HG03095 (cell line): ENCODE measurements around the gene LINC01488.

Experiments used
- ATAC-seq: cut with Tn5 transposase; IDR thresholded peaks from one replicate; pipeline ENCODE4 v1.9.1; 2021; ENCODE audit warnings: moderate library complexity; ENCODE audit not compliant: unreplicated experiment

Gene LINC01488

DNA sequence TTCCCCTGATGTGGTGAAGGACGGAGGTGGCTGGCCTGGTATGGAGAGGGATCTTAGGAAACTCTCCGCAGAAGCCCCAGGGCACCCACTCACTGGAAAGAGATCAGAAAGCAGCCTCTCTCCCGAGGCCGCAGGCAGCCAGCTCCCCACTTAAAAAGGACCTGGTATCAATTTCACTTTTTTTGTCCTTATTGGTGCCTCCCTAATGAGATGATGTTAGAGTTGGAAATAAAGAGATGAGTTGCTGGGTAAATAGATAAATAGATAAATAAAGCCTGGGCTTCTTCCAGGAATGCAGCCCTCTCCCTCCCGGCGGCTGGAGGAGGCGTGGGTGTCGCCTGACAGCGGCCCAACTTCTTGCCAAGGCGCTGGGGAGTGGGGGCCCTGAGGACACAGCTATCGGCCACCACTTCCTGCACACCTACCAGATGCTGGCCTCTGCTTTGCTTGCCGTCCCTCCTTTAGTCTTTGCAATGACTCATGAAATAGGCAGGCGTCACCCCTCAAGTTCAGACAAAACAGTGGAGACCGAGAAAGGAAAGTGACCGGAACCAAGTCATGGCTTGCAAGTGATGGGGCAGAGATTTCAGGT lies 42.9 kb downstream of the LINC01488 start:
- ATAC-seq, result no peak

GRCh38 chr11:69524991-69525411 lies 43.5 kb downstream of the LINC01488 start:
- no peak for ATAC-seq

DNA sequence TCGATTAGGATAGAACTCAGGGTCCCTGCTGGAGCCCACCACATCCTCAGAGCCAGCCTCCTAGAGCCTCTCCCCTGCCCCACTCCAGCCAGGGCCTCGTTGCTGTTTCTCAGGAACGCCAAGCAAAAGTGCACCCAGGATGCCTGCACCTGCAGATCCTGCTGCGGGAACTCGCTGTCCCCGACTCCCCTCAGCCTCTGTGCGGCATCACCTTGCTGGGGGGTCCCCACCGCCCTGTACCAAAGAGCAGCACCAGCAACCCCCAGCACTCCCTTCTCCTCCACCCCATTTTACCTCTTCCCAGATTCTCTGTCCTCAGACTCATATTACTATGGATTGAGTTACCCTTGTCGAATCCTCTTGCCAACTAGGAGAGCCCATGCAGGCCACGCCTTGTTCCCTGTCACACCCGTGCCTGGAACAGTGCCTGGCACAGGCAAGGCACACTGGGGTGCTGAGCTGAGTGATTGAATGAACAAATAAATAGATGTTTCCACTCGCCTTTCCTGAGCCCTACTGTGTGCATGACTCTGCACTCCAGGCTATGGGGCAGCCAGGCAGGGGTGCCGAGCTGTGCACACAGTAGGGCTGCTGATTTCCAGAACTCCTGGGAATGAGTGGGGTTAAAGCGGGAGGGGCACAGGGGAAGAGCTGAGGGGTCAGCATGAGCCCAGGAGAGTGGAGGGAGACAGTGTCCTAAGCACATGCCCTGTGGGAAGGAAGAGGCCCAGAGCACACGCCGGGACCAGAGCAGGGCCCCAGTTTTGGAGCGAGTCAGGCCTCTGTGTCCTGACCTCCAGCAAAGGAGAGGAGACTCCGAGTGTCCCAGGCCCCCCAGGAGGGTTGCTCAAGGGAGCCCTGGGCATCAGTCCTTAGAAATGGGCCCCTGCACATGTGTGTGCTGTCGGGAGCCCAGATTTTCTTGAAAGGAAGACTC lies 44.3 kb downstream of the LINC01488 start:
- ATAC-seq, result no peak

DNA sequence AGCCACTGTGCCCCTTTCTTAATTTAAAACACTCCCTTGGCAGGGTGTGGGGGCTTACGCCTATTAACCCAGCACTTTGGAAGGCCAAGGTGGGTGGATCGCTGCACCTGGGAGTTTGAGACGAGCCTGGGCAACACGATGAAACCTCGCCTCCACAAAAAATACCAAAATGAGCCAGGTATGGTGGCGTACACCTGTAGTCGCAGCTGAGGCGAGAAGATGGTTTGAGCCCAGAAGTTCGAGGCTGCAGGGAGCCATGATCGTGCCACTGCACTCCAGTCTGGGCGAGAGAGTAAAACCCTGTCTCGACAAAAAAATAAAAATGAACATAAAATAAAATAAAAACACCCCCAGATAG lies 45.0 kb downstream of the LINC01488 start:
- ATAC-seq, result no peak

- ATAC-seq, result no peak
Observed at GRCh38 chr11:69529001-69529400, 47.5 kb downstream of the LINC01488 start.

- no peak for ATAC-seq
Observed at GRCh38 chr11:69530278-69531070, 49.0 kb downstream of the LINC01488 start.

DNA sequence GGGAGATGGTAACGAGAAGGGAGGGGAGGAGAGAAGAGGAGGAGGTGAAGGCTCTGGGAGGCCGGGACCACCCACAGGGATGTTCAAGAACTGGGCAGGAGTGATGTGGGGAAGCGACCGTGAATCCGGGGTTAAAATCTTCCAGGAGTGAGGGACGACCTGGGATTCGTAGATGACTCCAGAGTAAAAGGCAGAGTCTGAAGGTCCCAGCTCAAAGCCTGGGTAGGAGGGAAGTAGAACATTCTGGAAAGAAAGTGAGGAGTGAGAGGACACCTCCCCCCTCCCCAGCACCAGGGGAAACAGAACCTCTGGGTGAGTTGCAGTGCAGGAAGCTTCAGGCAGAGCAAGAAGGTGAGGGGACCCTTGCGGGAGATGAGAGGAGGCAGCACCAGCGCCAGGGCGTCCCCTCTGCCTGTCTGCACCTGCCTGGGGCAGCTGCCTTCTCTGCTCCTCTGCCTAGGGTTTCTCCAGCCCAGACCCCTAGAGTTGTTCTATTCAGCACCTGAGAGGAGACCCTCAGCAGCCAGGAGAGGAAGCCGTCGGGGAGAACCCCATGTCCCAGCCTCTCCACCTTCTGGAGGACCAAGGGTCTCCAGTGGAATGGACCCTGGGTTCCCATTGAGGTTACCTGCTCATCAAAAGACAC lies 49.7 kb downstream of the LINC01488 start:
- no peak for ATAC-seq

- ATAC-seq, result no peak
Observed at GRCh38 chr11:69531717-69532088, 50.2 kb downstream of the LINC01488 start.

DNA sequence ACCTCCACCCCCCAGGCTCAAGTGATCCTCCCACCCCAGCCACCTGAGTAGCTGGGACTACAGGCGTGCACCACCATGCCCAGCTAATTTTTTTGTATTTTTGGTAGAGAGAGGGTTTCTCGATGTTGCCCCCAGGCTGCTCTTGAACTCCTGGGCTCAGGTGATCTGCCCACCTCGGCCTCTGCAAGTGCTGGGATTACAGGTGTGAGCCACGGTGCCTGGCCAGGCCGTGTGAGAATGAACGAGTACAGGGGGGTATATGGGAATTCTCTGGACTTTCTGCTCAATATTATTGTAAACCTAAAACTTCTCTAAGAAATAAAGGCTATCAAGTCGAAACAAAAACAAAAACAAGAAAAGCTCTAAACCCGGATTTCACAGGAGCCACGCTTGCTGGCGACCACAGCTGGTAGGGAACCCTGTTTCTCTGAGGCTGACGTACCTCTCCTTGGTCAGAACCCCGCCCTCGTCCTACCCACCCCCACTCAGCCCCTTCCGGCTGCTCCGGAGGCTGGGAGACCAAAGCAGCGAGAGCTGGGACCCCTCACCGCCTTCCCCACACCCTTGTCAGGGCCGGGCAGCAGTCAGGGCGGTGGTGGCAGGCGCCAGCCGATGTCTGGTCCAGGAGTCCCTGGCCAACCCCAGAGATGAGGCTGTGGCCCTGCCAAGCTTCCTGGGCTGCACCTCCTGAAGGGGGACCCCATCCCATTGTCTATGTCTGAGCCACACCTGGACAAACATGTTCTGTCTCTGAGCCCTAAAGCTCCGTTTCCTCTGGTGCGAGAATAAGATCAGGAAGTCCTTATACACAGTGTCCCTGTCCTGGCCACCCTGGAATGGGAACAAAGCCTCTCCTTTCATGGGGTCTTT lies 52.1 kb downstream of the LINC01488 start:
- no peak for ATAC-seq

GRCh38 chr11:69534166-69534530 lies 52.7 kb downstream of the LINC01488 start:
- ATAC-seq, result no peak

GRCh38 chr11:69535908-69536307 lies 54.4 kb downstream of the LINC01488 start:
- ATAC-seq, result no peak

DNA sequence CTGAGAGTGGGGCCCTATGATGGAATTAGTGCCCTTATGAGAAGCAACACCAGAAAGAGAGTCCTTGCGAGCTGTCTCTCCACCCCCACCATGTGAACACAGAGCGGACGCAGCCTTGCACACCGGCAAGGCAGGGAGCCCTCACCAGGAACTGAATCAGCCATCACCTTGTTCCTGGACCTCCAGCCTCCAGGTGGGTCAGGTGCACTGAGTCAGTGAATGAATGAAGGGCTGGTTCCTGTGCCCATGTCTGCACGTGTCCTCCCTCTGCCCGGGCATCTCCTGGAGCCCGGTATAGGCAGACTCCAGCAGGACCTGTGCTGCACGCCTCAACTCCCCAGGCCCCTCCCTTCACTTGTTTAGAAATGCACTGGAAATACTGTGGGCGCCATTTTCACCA lies 54.9 kb downstream of the LINC01488 start:
- no peak for ATAC-seq

DNA sequence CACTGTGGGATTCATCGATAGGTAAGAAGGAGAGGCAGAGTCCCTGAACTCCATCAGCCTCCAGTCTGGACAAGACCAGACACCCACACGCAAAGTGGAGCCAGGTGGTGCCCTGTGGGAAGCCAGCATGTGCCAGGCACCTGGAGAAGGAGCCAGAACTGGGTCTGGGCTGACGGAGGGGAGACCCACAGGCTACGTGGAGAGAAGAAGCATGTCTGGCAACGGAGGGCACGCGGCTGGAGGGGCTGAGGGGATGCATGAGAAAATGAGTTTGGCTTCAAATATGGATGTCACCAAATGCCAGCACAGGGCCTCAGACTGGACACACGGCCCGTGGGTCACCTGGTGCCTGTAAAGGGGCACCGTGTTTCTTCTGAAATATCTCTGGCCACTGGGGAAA lies 55.7 kb downstream of the LINC01488 start:
- no peak for ATAC-seq

- ATAC-seq, result no peak
Observed at GRCh38 chr11:69537855-69538640, 56.6 kb downstream of the LINC01488 start.

GRCh38 chr11:69538854-69539253 lies 57.4 kb downstream of the LINC01488 start:
- no peak for ATAC-seq

GRCh38 chr11:69539416-69540117 lies 58.1 kb downstream of the LINC01488 start:
- no peak for ATAC-seq

DNA sequence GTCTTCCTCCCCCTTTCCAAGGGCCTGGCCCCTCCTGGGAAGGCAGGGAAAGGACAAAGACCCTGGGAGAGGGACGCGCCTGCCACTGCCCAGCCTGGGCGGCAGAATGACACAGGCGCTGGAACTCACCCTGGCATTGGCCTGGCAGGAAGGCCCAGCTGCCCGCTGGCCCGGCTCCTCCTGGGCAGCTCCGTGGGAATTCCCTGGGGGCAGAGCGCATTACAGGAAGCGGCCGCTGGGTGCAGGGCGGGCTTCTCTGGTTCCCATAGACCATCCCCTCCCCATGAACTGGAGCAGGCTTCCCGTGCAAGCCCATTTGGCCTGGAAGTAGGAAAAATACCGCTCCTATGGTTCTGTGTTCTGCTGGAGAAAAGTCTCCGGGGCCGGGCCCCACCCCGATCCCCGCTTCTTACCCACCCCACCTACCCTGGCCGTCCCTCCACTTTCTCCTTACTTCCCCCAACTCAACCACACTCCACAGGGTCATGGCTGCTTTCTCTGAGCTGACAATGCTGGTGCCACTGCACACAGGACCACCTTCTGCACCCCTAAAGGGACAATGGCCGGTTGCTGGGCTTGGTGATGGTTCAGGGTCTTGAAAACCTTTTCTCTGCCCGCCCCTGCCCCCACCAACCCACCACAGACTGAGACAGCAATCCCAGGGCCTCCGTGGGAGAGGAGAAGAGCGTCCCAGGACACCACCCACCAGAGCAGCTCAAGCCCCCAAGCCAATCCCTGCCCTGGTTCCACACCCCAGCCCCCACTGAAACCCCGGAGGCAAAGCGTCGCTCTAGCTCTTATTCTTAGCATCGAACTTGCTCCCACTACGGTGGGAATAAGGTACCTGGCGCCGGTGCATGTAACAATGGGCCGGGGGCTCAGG lies 58.9 kb downstream of the LINC01488 start:
- ATAC-seq, result no peak

DNA sequence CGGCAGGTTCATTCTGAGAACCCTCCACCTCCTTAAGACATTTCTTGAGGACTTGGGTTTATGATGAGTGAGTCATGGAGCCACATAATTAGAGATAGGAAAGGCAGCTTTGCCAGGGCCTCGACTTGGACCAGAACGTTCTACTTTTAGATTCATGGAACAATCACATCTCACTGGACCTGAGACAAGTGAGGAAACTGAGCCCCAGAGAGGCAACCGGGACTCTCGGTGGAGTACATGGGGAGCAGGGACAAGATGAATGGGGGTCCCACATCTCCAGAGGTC lies 59.5 kb downstream of the LINC01488 start:
- ATAC-seq, result no peak
